Caco-2 (cell line): Measurements from ENCODE around the gene RRBP1. TPM values are rescaled to one million over a fixed set of nuclear protein-coding genes. Genes with fewer than 3 reads are reported as not detected.

ENCODE experiments used
- BruUV-seq: library from RNA; stranded (reverse); fragments of 400-500 nt; replicated peaks from 2 replicates; lab custom pipeline; 2021; lab: Mats Ljungman, UMichigan
- CTCF ChIA-PET: fragments of 300-600 bp; sonication (Branson Sonifier 250); formaldehyde crosslinking; loops from one replicate; lab custom pipeline; 2022; ENCODE audit warnings: antibody characterized with exemption; lab: Charles Lee
- POLR2A ChIA-PET: fragments of 300-600 bp; sonication (Branson Sonifier 250); formaldehyde crosslinking; loops from one replicate; lab custom pipeline; 2022; ENCODE audit warnings: antibody characterized with exemption; lab: Charles Lee
- DNase-seq, 2 experiments: peaks; one replicate each; pipeline versions ENCODE4 v3.0.0 to v3.0.0-alpha.2; 2020 to 2022
- H3K27me3 ChIP-seq: replicated peaks from 2 replicates; pipeline ENCODE4 v1.6.0; 2011; ENCODE audit warnings: low read length; ENCODE audit not compliant: control insufficient read depth, insufficient read depth
- H3K36me3 ChIP-seq: 2 replicates; pipeline ENCODE4 v1.5.1; 2011; ENCODE audit warnings: low read length; ENCODE audit not compliant: control insufficient read depth, insufficient read depth
- H3K4me1 ChIP-seq: fragments of 250-450 bp; sonication (Bioruptor Pico); 2 replicates; pipeline ENCODE4 v1.5.1; 2020; ENCODE audit warnings: mild to moderate bottlenecking
- H3K4me3 ChIP-seq: 2 replicates; pipeline ENCODE4 v1.5.1; 2011; ENCODE audit warnings: low read depth, mild to moderate bottlenecking, control low read depth, low read length
- H3K9me3 ChIP-seq: fragments of 250-450 bp; sonication (Bioruptor Pico); 2 replicates; pipeline ENCODE4 v1.5.1; 2020; ENCODE audit warnings: mild to moderate bottlenecking, moderate library complexity
- H3K27ac Mint-ChIP-seq: one replicate; pipeline ENCODE4 v1.8.0; 2022; ENCODE audit warnings: mixed read lengths; ENCODE audit not compliant: unreplicated experiment
- H3K27me3 Mint-ChIP-seq: one replicate; pipeline ENCODE4 v1.8.0; 2022; ENCODE audit warnings: mixed read lengths; ENCODE audit not compliant: insufficient read depth, unreplicated experiment
- H3K36me3 Mint-ChIP-seq: one replicate; pipeline ENCODE4 v1.8.0; 2022; ENCODE audit warnings: mild to moderate bottlenecking, mixed read lengths; ENCODE audit not compliant: insufficient read depth, unreplicated experiment
- H3K4me1 Mint-ChIP-seq: one replicate; pipeline ENCODE4 v1.8.0; 2022; ENCODE audit warnings: low read depth, mixed read lengths; ENCODE audit not compliant: unreplicated experiment
- H3K4me3 Mint-ChIP-seq: one replicate; pipeline ENCODE4 v1.8.0; 2022; ENCODE audit warnings: mild to moderate bottlenecking, moderate library complexity, mixed read lengths; ENCODE audit not compliant: unreplicated experiment
- H3K9me3 Mint-ChIP-seq: one replicate; pipeline ENCODE4 v1.8.0; 2022; ENCODE audit warnings: mixed read lengths; ENCODE audit not compliant: unreplicated experiment
- intact Hi-C: fragments of 100-400 bp; cut with micrococcal nuclease; formaldehyde crosslinking; loops from one replicate; pipeline ENCODE4 v1.10.0; 2022; ENCODE audit not compliant: unreplicated experiment
- total RNA-seq: library from RNA; stranded (reverse); gene quantifications from 2 replicates; pipeline ENCODE4 v1.2.3, GENCODE V29; 2022
- TF ChIP-seq, protein P1 (sequence below), 2 experiments: fragments of 200-600 bp in 1 of 2; IDR thresholded peaks; 1 replicate in 1 of 2; 2 replicates in 1 of 2; pipeline versions ENCODE4 v1.5.1 to v1.8.0; 2011 to 2022; ENCODE audit warnings: antibody characterized with exemption in 1 of 2, control low read depth in 1 of 2, inconsistent platforms in 1 of 2, low read depth in 1 of 2, low read length in 1 of 2, mild to moderate bottlenecking in 1 of 2, moderate library complexity in 1 of 2; ENCODE audit not compliant: insufficient read depth in 1 of 2, severe bottlenecking in 1 of 2, unreplicated experiment in 1 of 2

Gene RRBP1
- total RNA-seq, 1 experiment from 2014 or later = 758 TPM

DNA sequence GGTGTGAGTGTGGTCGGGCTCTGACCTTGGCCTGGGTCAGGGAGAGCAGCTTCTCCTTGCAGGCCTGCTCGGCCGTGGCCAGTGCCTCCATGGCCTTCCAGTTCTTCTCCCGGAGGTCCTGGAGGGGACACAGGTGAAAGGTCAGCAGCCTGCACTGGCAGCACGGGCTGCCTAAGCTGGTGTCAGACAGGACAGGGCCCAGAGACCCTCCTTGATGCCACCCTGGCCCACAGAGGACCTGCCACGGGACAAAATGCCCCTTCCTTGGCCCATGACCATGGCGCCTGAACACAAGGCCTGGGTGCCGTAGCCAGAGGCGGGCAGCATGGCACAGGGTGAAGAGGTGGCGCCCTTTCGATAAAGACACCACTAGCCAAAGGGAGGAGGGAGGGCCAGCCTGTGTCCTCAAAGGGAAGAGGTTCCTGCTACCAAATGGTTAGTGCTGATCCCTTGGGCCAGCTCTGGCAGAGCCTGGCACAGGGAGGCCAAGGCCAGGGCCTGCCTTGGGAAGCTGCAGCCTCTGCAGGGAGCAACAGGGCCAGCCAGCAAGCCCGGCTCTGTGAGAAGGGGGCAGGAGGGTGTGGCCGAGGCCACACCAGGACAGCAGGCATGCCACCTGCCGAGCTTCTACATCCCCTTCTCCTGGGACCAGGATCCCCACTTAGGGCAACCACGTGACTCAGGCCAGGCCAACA, 57.3 kb downstream of the RRBP1 start:
- Histone ChIP-seq H3K4me1 (no peaks in the 10 kb centered on the region), H3K27me3 (no peaks in the 10 kb centered on the region), H3K4me3 (no peak overlapping the region), H3K9me3 (no peaks in the 10 kb centered on the region), H3K36me3 (peaks cover 28% of the 10 kb centered on the region)
- Mint-ChIP-seq H3K36me3 (peaks cover 100% of the 10 kb centered on the region), H3K4me1 (no peaks in the 10 kb centered on the region), H3K9me3 (no peaks in the 10 kb centered on the region), H3K27ac (no peak overlapping the region), H3K27me3 (no peaks in the 10 kb centered on the region), H3K4me3 (no peak overlapping the region)
- CTCF ChIA-PET = no interaction called here
- TF ChIP-seq, protein P1, sequence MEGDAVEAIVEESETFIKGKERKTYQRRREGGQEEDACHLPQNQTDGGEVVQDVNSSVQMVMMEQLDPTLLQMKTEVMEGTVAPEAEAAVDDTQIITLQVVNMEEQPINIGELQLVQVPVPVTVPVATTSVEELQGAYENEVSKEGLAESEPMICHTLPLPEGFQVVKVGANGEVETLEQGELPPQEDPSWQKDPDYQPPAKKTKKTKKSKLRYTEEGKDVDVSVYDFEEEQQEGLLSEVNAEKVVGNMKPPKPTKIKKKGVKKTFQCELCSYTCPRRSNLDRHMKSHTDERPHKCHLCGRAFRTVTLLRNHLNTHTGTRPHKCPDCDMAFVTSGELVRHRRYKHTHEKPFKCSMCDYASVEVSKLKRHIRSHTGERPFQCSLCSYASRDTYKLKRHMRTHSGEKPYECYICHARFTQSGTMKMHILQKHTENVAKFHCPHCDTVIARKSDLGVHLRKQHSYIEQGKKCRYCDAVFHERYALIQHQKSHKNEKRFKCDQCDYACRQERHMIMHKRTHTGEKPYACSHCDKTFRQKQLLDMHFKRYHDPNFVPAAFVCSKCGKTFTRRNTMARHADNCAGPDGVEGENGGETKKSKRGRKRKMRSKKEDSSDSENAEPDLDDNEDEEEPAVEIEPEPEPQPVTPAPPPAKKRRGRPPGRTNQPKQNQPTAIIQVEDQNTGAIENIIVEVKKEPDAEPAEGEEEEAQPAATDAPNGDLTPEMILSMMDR (IDR thresholded peaks at IDR 0.05; ENCODE audit: insufficient read depth in 1 of 2, low read depth in 1 of 2, low read length in 1 of 2, severe bottlenecking in 1 of 2, unreplicated experiment in 1 of 2) = no peak
- BruUV-seq = no TSS peak
- POLR2A ChIA-PET = no interaction called here
- no peak for DNase-seq
- intact Hi-C loops = no loop called here

DNA sequence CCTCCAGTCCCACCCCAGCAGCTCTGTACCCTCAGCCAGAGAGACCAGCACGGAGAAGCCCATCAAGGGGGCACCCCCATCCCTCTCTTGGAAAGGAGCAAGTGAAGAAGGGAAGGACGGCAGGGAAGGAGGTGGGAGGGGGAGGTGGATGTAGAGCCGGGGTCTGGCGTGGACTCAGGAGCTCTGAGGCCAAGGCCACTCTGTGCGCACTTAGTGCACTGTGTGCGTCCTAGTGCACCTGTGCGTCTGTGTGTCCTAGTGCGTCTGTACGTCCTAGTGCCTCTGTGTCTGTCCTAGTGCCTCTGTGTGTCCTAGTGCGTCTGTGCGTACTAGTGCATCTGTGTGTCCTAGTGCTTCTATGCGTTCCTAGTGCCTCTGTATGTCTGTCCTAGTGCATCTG, 58.0 kb downstream of the RRBP1 start:
- no peak overlapping the region for H3K27ac Mint-ChIP-seq
- CTCF ChIA-PET = no interaction called here

DNA sequence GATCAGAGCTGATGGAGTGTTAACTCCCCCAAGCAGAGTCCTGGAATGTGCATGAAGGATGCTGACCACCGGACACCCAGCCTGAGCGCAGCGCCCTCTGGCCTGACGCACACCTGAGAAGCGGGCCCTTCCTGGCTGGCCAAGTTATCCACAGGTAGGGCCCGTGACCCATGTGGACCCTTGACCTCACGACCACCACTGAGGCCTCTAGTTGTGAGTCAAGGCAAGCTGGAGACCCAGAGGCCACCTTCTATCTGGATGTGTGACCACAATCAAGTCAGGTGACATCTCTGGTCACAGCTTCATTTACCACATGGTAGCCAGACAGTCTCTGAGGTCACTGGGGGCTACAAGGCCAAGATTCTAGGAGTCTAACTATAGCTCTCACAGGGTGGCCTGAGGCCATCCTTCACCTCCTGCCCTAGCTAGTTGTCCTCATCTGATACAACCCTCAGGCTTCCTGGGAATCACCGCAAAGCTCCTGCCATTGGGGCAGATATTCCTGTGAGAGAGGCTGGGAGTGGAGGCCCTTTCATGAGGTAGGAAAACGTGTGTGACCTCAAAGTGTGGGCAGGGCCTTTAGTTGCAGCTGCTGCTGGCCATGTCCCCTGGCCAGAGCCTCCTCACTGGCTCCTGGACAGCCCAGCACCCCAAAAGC, 59.1 kb downstream of the RRBP1 start:
- Histone ChIP-seq H3K36me3 (peaks cover 25% of the 10 kb centered on the region), H3K27me3 (no peaks in the 10 kb centered on the region), H3K4me3 (no peak overlapping the region), H3K9me3 (no peaks in the 10 kb centered on the region), H3K4me1 (no peaks in the 10 kb centered on the region)
- Mint-ChIP-seq H3K36me3 (peaks cover 100% of the 10 kb centered on the region), H3K4me1 (no peaks in the 10 kb centered on the region), H3K9me3 (no peaks in the 10 kb centered on the region), H3K27me3 (no peaks in the 10 kb centered on the region), H3K27ac (no peak overlapping the region), H3K4me3 (no peak overlapping the region)
- TF ChIP-seq, protein P1 (IDR thresholded peaks at IDR 0.05; ENCODE audit: insufficient read depth in 1 of 2, low read depth in 1 of 2, low read length in 1 of 2, severe bottlenecking in 1 of 2, unreplicated experiment in 1 of 2) = no peak
- ChIA-PET CTCF (interaction anchor here (0.8 kb wide), 1 partner anchor 32 kb away, joined by 3 read pairs; no protein-coding TSS in a partner anchor), POLR2A (no interaction called here)
- intact Hi-C loops = no loop called here
- peak in 1 of 2 experiments; percentile 38 for DNase-seq
- BruUV-seq = no TSS peak

More for the DNA sequence above, 58.0 kb downstream of the RRBP1 start:
- H3K9me3 Mint-ChIP-seq = no peaks in the 10 kb centered on the region
- POLR2A ChIA-PET = no interaction called here
- H3K36me3 Mint-ChIP-seq = peaks cover 100% of the 10 kb centered on the region
- intact Hi-C loops = no loop called here
- TF ChIP-seq, protein P1 (IDR thresholded peaks at IDR 0.05; ENCODE audit: insufficient read depth in 1 of 2, low read depth in 1 of 2, low read length in 1 of 2, severe bottlenecking in 1 of 2, unreplicated experiment in 1 of 2) = no peak
- Histone ChIP-seq H3K9me3 (no peaks in the 10 kb centered on the region), H3K4me1 (no peaks in the 10 kb centered on the region), H3K36me3 (peaks cover 25% of the 10 kb centered on the region), H3K27me3 (no peaks in the 10 kb centered on the region), H3K4me3 (no peak overlapping the region)
- no peak overlapping the region for H3K4me3 Mint-ChIP-seq
- BruUV-seq = no TSS peak
- no peaks in the 10 kb centered on the region for H3K4me1 Mint-ChIP-seq
- H3K27me3 Mint-ChIP-seq = no peaks in the 10 kb centered on the region
- DNase-seq = no peak
